ENCODE data around the gene HOXD4. TPM values are rescaled to one million over a fixed set of nuclear protein-coding genes. Genes with fewer than 3 reads are reported as not detected.

HOXD4 gene
- total and polyA plus RNA-seq, 2 of the 4 experiments (the other 2 are of a cell fraction) = not detected

GRCh38 chr2:176134035-176134434, 17.3 kb upstream of the HOXD4 start:
- intact Hi-C loops (cut with micrococcal nuclease) = no loop called here
- H3K18ac ChIP-seq (ENCODE audit: low read depth, low read length) = no peak overlapping the region
- dilution Hi-C loops (cut with HindIII; ENCODE audit: low sequenced_read_pairs, unreplicated experiment) = no loop called here
- CTCF ChIA-PET = interaction anchor here (3.0 to 3.1 kb wide), 2 partner anchors 321 to 503 kb away, joined by 9 to 23 read pairs; no protein-coding TSS in a partner anchor
- H2BK120ac ChIP-seq (ENCODE audit: low read depth, low read length) = no peak overlapping the region
- no peak overlapping the region for H3K4me2 ChIP-seq (ENCODE audit: low read depth, low read length)
- H3K4me1 ChIP-seq (ENCODE audit: control insufficient read depth, insufficient read depth, low read length) = no peaks in the 10 kb centered on the region
- WGBS, 2 experiments (ENCODE audit: extremely low coverage in 2 of 2, insufficient read length in 1 of 2) = no CpG with 5 or more reads among the region's 4 CpGs
- no TSS peak for BruUV-seq (replicated peaks)
- no peak overlapping the region for H3K23ac ChIP-seq (ENCODE audit: low read depth, low read length)
- TF ChIP-seq, protein P1, sequence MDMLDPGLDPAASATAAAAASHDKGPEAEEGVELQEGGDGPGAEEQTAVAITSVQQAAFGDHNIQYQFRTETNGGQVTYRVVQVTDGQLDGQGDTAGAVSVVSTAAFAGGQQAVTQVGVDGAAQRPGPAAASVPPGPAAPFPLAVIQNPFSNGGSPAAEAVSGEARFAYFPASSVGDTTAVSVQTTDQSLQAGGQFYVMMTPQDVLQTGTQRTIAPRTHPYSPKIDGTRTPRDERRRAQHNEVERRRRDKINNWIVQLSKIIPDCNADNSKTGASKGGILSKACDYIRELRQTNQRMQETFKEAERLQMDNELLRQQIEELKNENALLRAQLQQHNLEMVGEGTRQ (IDR thresholded peaks at IDR 0.05; ENCODE audit: low read depth, low read length) = no peak
- TF ChIP-seq MAZ (IDR thresholded peaks at IDR 0.05; ENCODE audit: borderline replicate concordance, low read depth, low read length) (no peak), RAD21 (IDR thresholded peaks at IDR 0.05; ENCODE audit: low read length) (no peak), BHLHE40 (IDR thresholded peaks at IDR 0.05; ENCODE audit: low read depth, low read length) (no peak), CEBPB (IDR thresholded peaks at IDR 0.05; ENCODE audit: low read depth, low read length) (no peak), FOS (IDR thresholded peaks at IDR 0.05; ENCODE audit: low read depth, low read length) (no peak)
- in situ Hi-C loops (cut with MboI; ENCODE audit: low sequenced_read_pairs) = no loop called here
- H2AFZ ChIP-seq (replicated peaks; ENCODE audit: low read length, poor library complexity) = no peak overlapping the region
- no peaks in the 10 kb centered on the region for H3K79me1 ChIP-seq (ENCODE audit: low read depth in 1 of 2, low read length in 2 of 2)
- no peak overlapping the region for H3K27ac ChIP-seq (ENCODE audit: insufficient read depth, low read length)
- no peak overlapping the region for H3K14ac ChIP-seq (replicated peaks; ENCODE audit: low read depth, low read length)
- no peak overlapping the region for H4K8ac ChIP-seq (ENCODE audit: low read depth in 2 of 2, low read length in 2 of 2)
- H2AK9ac ChIP-seq (replicated peaks; ENCODE audit: low read depth, low read length, poor library complexity) = no peak overlapping the region
- peaks cover 1% of the 10 kb centered on the region for H3K9me3 ChIP-seq (ENCODE audit: control insufficient read depth, insufficient read depth, low read length)
- POLR2A ChIA-PET (ENCODE audit: unreplicated experiment) = no interaction called here
- no peaks in the 10 kb centered on the region for H4K20me1 ChIP-seq (ENCODE audit: insufficient read depth, low read length)
- H2AK5ac ChIP-seq (ENCODE audit: low read depth, low read length) = no peak overlapping the region
- H2BK5ac ChIP-seq (ENCODE audit: low read depth, low read length, poor library complexity, severe bottlenecking) = no peak overlapping the region
- H2BK20ac ChIP-seq (ENCODE audit: low read depth, low read length) = no peak overlapping the region
- DNase-seq (no peak), ATAC-seq (ENCODE audit: low read depth) (no peak)
- no peaks in the 10 kb centered on the region for H3K9me1 ChIP-seq (ENCODE audit: insufficient read depth, low read length)
- no peak overlapping the region for H3K9ac ChIP-seq (ENCODE audit: low read depth, low read length)
- peaks cover 93% of the 10 kb centered on the region for H3K27me3 ChIP-seq (ENCODE audit: control insufficient read depth, insufficient read depth, low read length)
- no peak overlapping the region for H3K56ac ChIP-seq (ENCODE audit: extremely low read depth, insufficient read depth, low read length)
- H3K4ac ChIP-seq (ENCODE audit: low read depth, low read length) = no peak overlapping the region
- no peak overlapping the region for H3K4me3 ChIP-seq (ENCODE audit: insufficient read depth, low read depth, low read length)
- no peaks in the 10 kb centered on the region for H3K36me3 ChIP-seq (ENCODE audit: control insufficient read depth, insufficient read depth, low read length)
- H2BK15ac ChIP-seq (ENCODE audit: low read depth, low read length) = no peak overlapping the region
- no peak overlapping the region for H4K5ac ChIP-seq (ENCODE audit: low read depth, low read length)
- no peak overlapping the region for H4K91ac ChIP-seq (ENCODE audit: insufficient read depth, low read depth, low read length)
